Transverse colon (tissue), 4 donors: Measurements from ENCODE around the gene TNP2.

Experiments used
- CTCF ChIP-seq, 5 experiments: fragments of 200-600 bp in 3 of 5; fragments of 450-650 bp in 2 of 5; sonication (generic) in 3 of 5; IDR thresholded peaks; 1 replicate in 2 of 5; 2 replicates in 3 of 5; pipeline ENCODE4 v1.5.1; 2016 to 2017; ENCODE audit warnings: antibody characterized with exemption in 5 of 5, inconsistent platforms in 3 of 5, mild to moderate bottlenecking in 2 of 5, moderate library complexity in 1 of 5
- EP300 ChIP-seq: sonication (generic); formaldehyde crosslinking; IDR thresholded peaks from one replicate; pipeline ENCODE4 v1.6.1; 2017; ENCODE audit warnings: antibody characterized with exemption, low read depth
- POLR2A ChIP-seq: fragments of 450-650 bp; IDR thresholded peaks from one replicate; pipeline ENCODE4 v1.6.1; 2016; ENCODE audit warnings: antibody characterized with exemption, mild to moderate bottlenecking, moderate library complexity
- POLR2AphosphoS5 ChIP-seq, 3 donors: sonication (generic); formaldehyde crosslinking; IDR thresholded peaks; one replicate each; pipeline ENCODE4 v1.6.1; 2016; ENCODE audit warnings: antibody characterized with exemption in 3 of 3

DNA sequence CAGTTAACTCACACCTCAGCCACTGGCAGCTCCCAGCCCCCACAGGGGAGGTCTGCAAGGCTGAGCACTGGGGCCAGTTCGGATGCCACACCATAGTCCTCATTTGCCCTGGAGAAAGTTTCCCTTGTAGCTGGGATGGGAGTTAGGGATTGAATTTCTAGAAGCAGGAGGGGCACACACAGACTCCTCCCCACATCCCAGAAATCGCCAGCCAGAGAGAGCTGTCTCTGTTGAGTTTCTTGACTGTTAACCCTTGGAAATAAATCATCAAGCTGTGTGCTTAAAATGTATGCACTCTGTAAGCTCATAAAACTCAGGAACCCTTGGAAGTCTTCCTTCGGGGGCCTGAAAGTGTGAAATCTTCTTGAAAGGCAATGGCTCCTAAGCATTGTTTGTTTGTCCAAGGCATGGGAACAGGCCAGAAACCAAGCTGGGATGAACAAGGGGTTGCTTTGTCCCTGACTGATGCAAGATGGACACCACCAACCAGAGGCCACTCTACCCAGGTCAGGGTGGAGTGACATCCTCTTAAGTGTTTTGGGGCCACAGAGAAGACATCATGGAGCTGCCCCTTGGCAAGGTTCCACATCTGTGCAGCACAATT is 4.7 kb upstream of the TNP2 start:
- TF ChIP-seq CTCF (IDR thresholded peaks at IDR 0.05) (no peak), POLR2A (no peak), EP300 (no peak), POLR2AphosphoS5 (IDR thresholded peaks at IDR 0.05) (no peak)
